Gastroesophageal sphincter (tissue), 4 donors: ENCODE results near the gene STRA8. TPM values are rescaled to one million over a fixed set of nuclear protein-coding genes. Genes with fewer than 3 reads are reported as not detected.
"Not testable (repeated sequence)": the region's sequence is repeated elsewhere in the genome, so short reads cannot be mapped to it uniquely, and the experiment has no call there.

ENCODE experiments used
- ATAC-seq: fragments of 150-250 bp; one replicate; pipeline ENCODE4 v1.9.1; 2016; ENCODE audit warnings: mild to moderate bottlenecking, moderate library complexity
- H3K27ac ChIP-seq, 4 donors: fragments of 200-600 bp; sonication (generic) in 3 of 4; 1 replicate in 3 of 4; 2 replicates in 1 of 4; pipeline ENCODE4 v1.5.1; 2016 to 2019
- H3K27me3 ChIP-seq: fragments of 200-600 bp; sonication (generic); one replicate; pipeline ENCODE4 v1.5.1; 2019
- H3K36me3 ChIP-seq, 2 donors: fragments of 200-600 bp; sonication (generic); one replicate each; pipeline ENCODE4 v1.5.1; 2019; ENCODE audit warnings: control low read depth in 1 of 2
- H3K4me1 ChIP-seq, 3 donors: fragments of 200-600 bp; sonication (generic); 1 replicate in 2 of 3; 2 replicates in 1 of 3; pipeline ENCODE4 v1.5.1; 2016 to 2019; ENCODE audit warnings: control low read depth in 2 of 3
- H3K4me3 ChIP-seq, 2 donors: fragments of 200-600 bp; sonication (generic); one replicate each; pipeline ENCODE4 v1.5.1; 2019; ENCODE audit warnings: mild to moderate bottlenecking in 1 of 2, moderate library complexity in 1 of 2
- H3K9me3 ChIP-seq, 3 donors: fragments of 200-600 bp; sonication (generic); one replicate each; pipeline ENCODE4 v1.5.1; 2017 to 2019; ENCODE audit warnings: control low read depth in 2 of 3
- EP300 ChIP-seq: sonication (generic); formaldehyde crosslinking; IDR thresholded peaks from one replicate; pipeline ENCODE4 v1.6.1; 2017; ENCODE audit warnings: antibody characterized with exemption, mild to moderate bottlenecking
- POLR2A ChIP-seq, 2 donors: fragments of 450-650 bp; IDR thresholded peaks; one replicate each; pipeline ENCODE4 v1.6.1; 2017; ENCODE audit warnings: antibody characterized with exemption in 2 of 2, mild to moderate bottlenecking in 2 of 2, moderate library complexity in 1 of 2
- POLR2AphosphoS5 ChIP-seq: sonication (generic); formaldehyde crosslinking; IDR thresholded peaks from one replicate; pipeline ENCODE4 v1.6.1; 2017; ENCODE audit warnings: antibody characterized with exemption
- WGBS, 2 donors: methylation state at CpG; one replicate each; pipeline ENCODE4 v1.1.5; 2018; ENCODE audit warnings: low coverage in 1 of 2; 5-methylcytosine and 5-hydroxymethylcytosine counted together
- total RNA-seq, 4 donors: library from RNA; depleted of rRNA; stranded (reverse); fragments of >200 nt; gene quantifications; one replicate each; pipeline ENCODE4 v1.1.0, GENCODE V29; 2016
- TF ChIP-seq, protein P1 (sequence below), 4 experiments: fragments of 200-600 bp in 2 of 4; fragments of 450-650 bp in 2 of 4; sonication (generic) in 1 of 4; IDR thresholded peaks; one replicate each; pipeline ENCODE4 v1.5.1; 2017 to 2019; ENCODE audit warnings: antibody characterized with exemption in 4 of 4, mild to moderate bottlenecking in 2 of 4, moderate library complexity in 2 of 4

STRA8 gene
- total RNA-seq, 4 donors from 2014 or later, result not detected

DNA sequence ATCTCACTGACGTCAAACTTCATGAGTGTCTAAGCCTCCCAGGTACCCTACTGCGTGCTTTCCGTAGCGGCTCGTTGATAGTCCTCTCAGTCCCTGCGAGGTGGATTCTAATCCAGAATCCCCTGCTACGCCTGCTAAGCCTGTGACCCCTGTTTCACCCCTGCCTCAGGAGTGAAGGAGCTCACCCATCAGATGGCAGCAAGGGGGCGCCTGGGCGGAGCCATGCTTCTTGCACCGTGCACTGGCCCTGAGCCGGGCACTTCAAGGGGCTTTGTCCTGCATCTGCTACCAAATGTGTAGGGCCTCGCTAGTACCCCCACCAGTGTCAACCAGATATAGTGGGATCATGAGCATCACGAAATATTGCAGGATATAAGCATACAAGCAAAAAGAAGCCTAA is 918 bp upstream of the STRA8 start:
- Histone ChIP-seq H3K27me3 (no peaks in the 10 kb centered on the region), H3K4me1 (no peaks in the 10 kb centered on the region), H3K4me3 (no peak overlapping the region), H3K27ac (no peak overlapping the region), H3K9me3 (no peaks in the 10 kb centered on the region), H3K36me3 (no peaks in the 10 kb centered on the region)
- ATAC-seq, result no peak
- TF ChIP-seq, protein P1, sequence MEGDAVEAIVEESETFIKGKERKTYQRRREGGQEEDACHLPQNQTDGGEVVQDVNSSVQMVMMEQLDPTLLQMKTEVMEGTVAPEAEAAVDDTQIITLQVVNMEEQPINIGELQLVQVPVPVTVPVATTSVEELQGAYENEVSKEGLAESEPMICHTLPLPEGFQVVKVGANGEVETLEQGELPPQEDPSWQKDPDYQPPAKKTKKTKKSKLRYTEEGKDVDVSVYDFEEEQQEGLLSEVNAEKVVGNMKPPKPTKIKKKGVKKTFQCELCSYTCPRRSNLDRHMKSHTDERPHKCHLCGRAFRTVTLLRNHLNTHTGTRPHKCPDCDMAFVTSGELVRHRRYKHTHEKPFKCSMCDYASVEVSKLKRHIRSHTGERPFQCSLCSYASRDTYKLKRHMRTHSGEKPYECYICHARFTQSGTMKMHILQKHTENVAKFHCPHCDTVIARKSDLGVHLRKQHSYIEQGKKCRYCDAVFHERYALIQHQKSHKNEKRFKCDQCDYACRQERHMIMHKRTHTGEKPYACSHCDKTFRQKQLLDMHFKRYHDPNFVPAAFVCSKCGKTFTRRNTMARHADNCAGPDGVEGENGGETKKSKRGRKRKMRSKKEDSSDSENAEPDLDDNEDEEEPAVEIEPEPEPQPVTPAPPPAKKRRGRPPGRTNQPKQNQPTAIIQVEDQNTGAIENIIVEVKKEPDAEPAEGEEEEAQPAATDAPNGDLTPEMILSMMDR (IDR thresholded peaks at IDR 0.05), result no peak
- TF ChIP-seq POLR2A (IDR thresholded peaks at IDR 0.05) (no peak), EP300 (no peak), POLR2AphosphoS5 (no peak)
- WGBS, 2 donors, result 90 to 91% methylated on average over 6 to 8 of the region's 13 CpGs

DNA sequence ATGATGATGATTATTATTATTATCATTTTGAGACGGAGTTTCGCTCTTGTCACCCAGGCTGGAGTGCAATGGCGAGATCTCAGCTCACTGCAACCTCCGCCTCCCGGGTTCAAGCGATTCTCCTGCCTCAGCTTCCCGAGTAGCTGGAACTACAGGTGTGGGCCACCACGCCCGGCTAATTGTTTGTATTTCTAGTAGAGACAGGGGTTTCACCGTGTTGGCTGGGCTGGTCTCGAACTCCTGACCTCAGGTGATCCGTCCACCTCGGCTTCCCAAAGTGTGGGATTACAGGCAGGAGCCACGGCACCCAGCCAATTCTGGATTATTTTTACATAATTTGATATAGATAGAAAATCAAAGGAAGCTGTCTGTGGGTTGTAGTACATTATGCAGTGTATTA is 457 bp downstream of the STRA8 start:
- not testable (repeated sequence) for H3K9me3 ChIP-seq, ATAC-seq

DNA sequence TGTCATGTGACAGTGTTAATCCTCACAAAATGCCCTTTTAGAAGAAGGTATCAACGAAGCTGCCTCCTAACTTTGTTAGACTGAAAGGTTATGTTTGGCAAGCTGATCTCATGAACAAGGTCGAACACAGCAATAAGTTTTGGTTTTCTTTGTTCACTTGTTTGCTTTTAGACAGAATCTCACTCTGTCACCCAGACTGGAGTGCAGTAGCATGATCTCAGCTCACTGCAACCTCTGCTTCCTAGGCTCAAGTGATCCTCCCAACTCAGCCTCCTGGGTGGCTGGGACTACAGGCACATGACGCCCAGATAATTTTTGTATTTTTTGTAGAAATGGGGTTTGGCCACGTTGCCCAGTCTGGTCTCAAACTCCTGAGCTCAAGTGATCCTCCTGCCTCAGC is 1.1 kb downstream of the STRA8 start:
- TF ChIP-seq POLR2AphosphoS5 (no peak), EP300 (no peak), POLR2A (IDR thresholded peaks at IDR 0.05) (no peak)
- TF ChIP-seq, protein P1 (IDR thresholded peaks at IDR 0.05), result no peak
- H3K4me3 ChIP-seq, result no peak overlapping the region
- no peaks in the 10 kb centered on the region for H3K9me3 ChIP-seq
- H3K36me3 ChIP-seq, result no peaks in the 10 kb centered on the region
- no peaks in the 10 kb centered on the region for H3K27me3 ChIP-seq
- H3K4me1 ChIP-seq, result no peaks in the 10 kb centered on the region
- no peak for ATAC-seq
- WGBS, 2 donors, result 50 to 52% methylated on average over 1 to 3 of the region's 4 CpGs
- no peak overlapping the region for H3K27ac ChIP-seq

More for the DNA sequence above, 457 bp downstream of the STRA8 start:
- H3K4me1 ChIP-seq, H3K4me3 ChIP-seq, H3K36me3 ChIP-seq, H3K27me3 ChIP-seq, H3K27ac ChIP-seq: not testable (repeated sequence)
- 85 to 90% methylated on average over 8 to 10 of the region's 14 CpGs for WGBS, 2 donors

DNA sequence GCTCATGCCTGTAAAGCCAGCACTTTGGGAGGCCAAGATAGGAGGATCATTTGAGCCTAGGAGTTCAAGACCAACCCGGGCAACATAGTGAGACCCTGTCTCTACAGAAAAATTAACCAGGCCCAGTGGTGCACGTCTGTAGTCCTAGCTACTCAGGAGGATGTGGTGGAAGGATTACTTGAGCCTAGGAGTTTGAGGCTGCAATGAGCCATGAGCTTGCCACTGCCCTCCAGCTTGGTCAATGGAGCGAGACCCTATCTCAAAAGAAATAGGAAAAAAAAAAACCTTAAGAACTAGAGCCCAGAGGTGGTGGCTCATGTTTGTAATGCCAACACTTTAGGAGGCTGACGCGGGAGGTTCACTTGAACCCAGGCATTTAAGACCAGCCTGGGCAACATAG is 2.2 kb downstream of the STRA8 start:
- Histone ChIP-seq H3K36me3 (no peaks in the 10 kb centered on the region), H3K4me1 (no peaks in the 10 kb centered on the region), H3K9me3 (no peaks in the 10 kb centered on the region), H3K27me3 (no peaks in the 10 kb centered on the region), H3K4me3 (no peak overlapping the region), H3K27ac (no peak overlapping the region)
- TF ChIP-seq POLR2A (IDR thresholded peaks at IDR 0.05) (no peak), EP300 (no peak)
- ATAC-seq, result no peak
- whole genome bisulfite sequencing, 2 donors, result 86 to 100% methylated on average over 1 to 4 of the region's 5 CpGs

DNA sequence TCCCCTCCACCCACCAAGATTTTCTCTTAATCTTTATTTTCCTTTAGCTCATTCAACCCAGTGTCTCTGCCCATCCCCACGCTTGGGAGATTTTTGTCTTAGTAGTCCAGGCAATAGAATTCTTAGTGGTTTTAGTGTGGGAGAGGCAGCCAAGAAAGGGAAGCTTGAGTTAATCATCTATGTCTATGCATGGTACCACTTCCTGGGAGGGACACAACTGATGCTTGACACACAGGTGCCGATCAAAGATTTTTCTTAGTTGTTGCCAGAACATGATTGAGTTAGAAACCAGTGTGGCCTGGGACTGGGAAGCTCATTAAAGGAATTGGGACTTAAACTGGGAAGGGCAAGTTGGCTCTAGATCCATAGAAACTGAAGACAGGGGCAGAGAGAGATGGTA is 3.1 kb downstream of the STRA8 start:
- Histone ChIP-seq H3K4me3 (no peak overlapping the region), H3K27me3 (no peaks in the 10 kb centered on the region), H3K9me3 (no peaks in the 10 kb centered on the region), H3K27ac (no peak overlapping the region), H3K4me1 (no peaks in the 10 kb centered on the region), H3K36me3 (no peaks in the 10 kb centered on the region)
- 60 to 83% methylated on average over 1 of the region's 2 CpGs for WGBS, 2 donors
- TF ChIP-seq POLR2A (IDR thresholded peaks at IDR 0.05) (no peak), POLR2AphosphoS5 (no peak), EP300 (no peak)
- TF ChIP-seq, protein P1 (IDR thresholded peaks at IDR 0.05), result no peak
- no peak for ATAC-seq

- Histone ChIP-seq H3K4me1 (no peaks in the 10 kb centered on the region), H3K27me3 (no peaks in the 10 kb centered on the region), H3K9me3 (no peaks in the 10 kb centered on the region), H3K36me3 (no peaks in the 10 kb centered on the region), H3K4me3 (no peak overlapping the region), H3K27ac (no peak overlapping the region)
- 88% methylated on average over 4 of the region's 11 CpGs; no CpG with 5 or more reads in 1 of the 2 donors for WGBS, 2 donors
- no peak for TF ChIP-seq EP300
- TF ChIP-seq, protein P1 (IDR thresholded peaks at IDR 0.05), result no peak
- no peak for TF ChIP-seq POLR2A (IDR thresholded peaks at IDR 0.05)
- TF ChIP-seq POLR2AphosphoS5, result no peak
- ATAC-seq, result no peak
Observed at GRCh38 chr7:135238112-135238744, 4.6 kb downstream of the STRA8 start.
